Smooth muscle cell (in vitro differentiated cells): ENCODE data around the gene PLA2G4B. TPM values are rescaled to one million over a fixed set of nuclear protein-coding genes. Genes with fewer than 3 reads are reported as not detected.

ENCODE experiments used
- DNase-seq: peaks from one replicate; lab custom pipeline; 2025; ENCODE audit not compliant: unreplicated experiment; lab: John Stamatoyannopoulos, UW
- H2AFZ ChIP-seq: fragments of 200-600 bp; sonication (generic); 2 replicates; pipeline ENCODE4 v1.6.0; 2016; ENCODE audit warnings: antibody characterized with exemption, low read depth, mild to moderate bottlenecking
- H3F3A ChIP-seq: fragments of 200-600 bp; sonication (generic); 2 replicates; pipeline ENCODE4 v1.6.0; 2017; ENCODE audit warnings: antibody characterized with exemption, low read depth
- H3K27ac ChIP-seq: fragments of 200-600 bp; sonication (generic); 2 replicates; pipeline ENCODE4 v1.5.1; 2016; ENCODE audit warnings: low read depth, mild to moderate bottlenecking
- H3K27me3 ChIP-seq: fragments of 200-600 bp; sonication (generic); 2 replicates; pipeline ENCODE4 v1.6.1; 2016; ENCODE audit warnings: low read depth, mild to moderate bottlenecking
- H3K36me3 ChIP-seq: fragments of 200-600 bp; sonication (generic); 2 replicates; pipeline ENCODE4 v1.5.1; 2016; ENCODE audit warnings: low read depth
- H3K4me1 ChIP-seq: fragments of 200-600 bp; sonication (generic); 2 replicates; pipeline ENCODE4 v1.5.1; 2016; ENCODE audit warnings: low read depth
- H3K4me2 ChIP-seq: fragments of 200-600 bp; sonication (generic); 2 replicates; pipeline ENCODE4 v1.6.0; 2016; ENCODE audit warnings: mild to moderate bottlenecking
- H3K4me3 ChIP-seq: fragments of 200-600 bp; sonication (generic); 2 replicates; pipeline ENCODE4 v1.5.1; 2016; ENCODE audit warnings: mild to moderate bottlenecking
- H3K79me2 ChIP-seq: fragments of 200-600 bp; sonication (generic); 2 replicates; pipeline ENCODE4 v1.6.0; 2016; ENCODE audit warnings: low read depth, mild to moderate bottlenecking
- H3K9ac ChIP-seq: fragments of 200-600 bp; sonication (generic); 2 replicates; pipeline ENCODE4 v1.6.0; 2016; ENCODE audit warnings: low read depth
- H3K9me3 ChIP-seq: fragments of 200-600 bp; sonication (generic); replicated peaks from 2 replicates; pipeline ENCODE4 v1.5.1; 2016; ENCODE audit warnings: low read depth
- H4K20me1 ChIP-seq: fragments of 200-600 bp; sonication (generic); 2 replicates; pipeline ENCODE4 v1.6.0; 2016; ENCODE audit warnings: low read depth
- CTCF ChIP-seq: fragments of 200-600 bp; sonication (generic); IDR thresholded peaks from 2 replicates; pipeline ENCODE4 v1.5.1; 2017; ENCODE audit warnings: borderline replicate concordance, mild to moderate bottlenecking, antibody characterized with exemption; ENCODE audit not compliant: insufficient read depth, poor library complexity, severe bottlenecking
- WGBS: methylation state at CpG from one replicate; pipeline ENCODE4 v1.1.7; 2016; ENCODE audit warnings: low lambda C conversion rate; 5-methylcytosine and 5-hydroxymethylcytosine counted together
- polyA plus RNA-seq: library from polyadenylated mRNA; unstranded; fragments of >200 nt; fragmentation: Nextera tagmentation; extraction: Ambion mirVana; gene quantifications from 2 replicates; pipeline ENCODE4 v1.2.1, GENCODE V29; 2016
- total RNA-seq: library from RNA; depleted of rRNA; stranded (reverse); fragments of >200 nt; gene quantifications from 2 replicates; pipeline ENCODE4 v1.2.3, GENCODE V29; 2014

Gene PLA2G4B
- total and polyA plus RNA-seq, 2 experiments from 2014 or later: 2.2 to 4.2 TPM

- DNase-seq: no peak
- WGBS: 94% methylated on average over 18 of the region's 18 CpGs
- Histone ChIP-seq H3K27ac (no peak overlapping the region), H3K36me3 (no peaks in the 10 kb centered on the region), H3F3A (no peaks in the 10 kb centered on the region), H3K9me3 (no peaks in the 10 kb centered on the region), H2AFZ (no peak overlapping the region), H3K27me3 (no peaks in the 10 kb centered on the region), H3K9ac (no peak overlapping the region), H3K79me2 (no peaks in the 10 kb centered on the region), H3K4me3 (no peak overlapping the region), H3K4me2 (no peak overlapping the region), H4K20me1 (no peaks in the 10 kb centered on the region), H3K4me1 (peaks cover 8% of the 10 kb centered on the region)
- no peak for TF ChIP-seq CTCF
Observed at GRCh38 chr15:41861736-41862356, 23.2 kb downstream of the PLA2G4B start.

DNA sequence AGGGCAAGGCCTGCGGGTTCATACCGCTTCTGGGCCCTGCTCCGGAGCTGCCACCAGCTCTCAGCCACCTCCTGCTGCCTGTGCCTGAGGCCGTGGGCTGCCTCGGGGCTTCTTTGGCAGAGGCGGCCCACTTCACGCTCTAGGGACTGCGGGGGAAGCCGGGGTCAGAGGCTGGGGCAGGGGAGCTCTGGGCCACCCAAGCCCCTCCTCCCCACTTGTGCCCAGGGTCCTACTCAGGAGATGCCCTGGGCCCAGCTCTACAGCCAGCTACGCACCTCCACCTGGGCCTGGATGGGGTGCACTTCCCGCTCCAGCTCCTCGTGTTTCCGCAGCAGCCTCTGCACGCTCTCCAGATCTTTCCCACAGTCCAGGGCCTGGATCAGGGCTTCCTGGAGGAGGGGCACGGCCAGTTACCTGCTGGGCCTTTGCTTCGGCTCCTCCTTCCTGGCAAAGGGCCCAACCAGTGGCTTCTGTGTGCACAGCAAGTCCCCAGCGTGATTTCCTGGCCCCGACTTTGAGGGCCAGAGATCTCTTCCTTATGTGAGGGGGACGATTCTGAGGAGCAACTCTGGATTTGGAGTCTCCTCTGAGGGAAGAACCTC, 24.0 kb downstream of the PLA2G4B start:
- no peak overlapping the region for H3K9ac ChIP-seq
- WGBS: 74% methylated on average over 13 of the region's 19 CpGs

GRCh38 chr15:41865490-41866055, 26.9 kb downstream of the PLA2G4B start:
- Histone ChIP-seq H3K9me3 (no peaks in the 10 kb centered on the region), H2AFZ (no peak overlapping the region), H3K36me3 (no peaks in the 10 kb centered on the region), H3K79me2 (no peaks in the 10 kb centered on the region), H3F3A (no peaks in the 10 kb centered on the region), H3K9ac (no peak overlapping the region), H3K4me3 (no peak overlapping the region), H3K4me1 (peaks cover 8% of the 10 kb centered on the region), H3K27me3 (no peaks in the 10 kb centered on the region), H3K27ac (no peak overlapping the region), H3K4me2 (no peak overlapping the region), H4K20me1 (no peaks in the 10 kb centered on the region)
- TF ChIP-seq CTCF: no peak
- DNase-seq: no peak
- WGBS: 89% methylated on average over 18 of the region's 18 CpGs

More for the DNA sequence above, 24.0 kb downstream of the PLA2G4B start:
- Histone ChIP-seq H3K4me1 (peaks cover 8% of the 10 kb centered on the region), H3K9me3 (no peaks in the 10 kb centered on the region), H3K4me2 (no peak overlapping the region), H3F3A (no peaks in the 10 kb centered on the region), H4K20me1 (no peaks in the 10 kb centered on the region), H3K79me2 (no peaks in the 10 kb centered on the region), H3K27ac (no peak overlapping the region), H3K27me3 (no peaks in the 10 kb centered on the region), H3K36me3 (no peaks in the 10 kb centered on the region), H3K4me3 (no peak overlapping the region), H2AFZ (no peak overlapping the region)
- DNase-seq: no peak
- no peak for TF ChIP-seq CTCF
